GM19043 (cell line): ENCODE results near the gene COQ5.

Experiments used
- ATAC-seq: cut with Tn5 transposase; IDR thresholded peaks from one replicate; pipeline ENCODE4 v1.9.1; 2021; ENCODE audit warnings: low read depth; ENCODE audit not compliant: unreplicated experiment

Gene COQ5

GRCh38 chr12:120460157-120460556, 68.8 kb downstream of the COQ5 start:
- no peak for ATAC-seq

- ATAC-seq: no peak
Measured at GRCh38 chr12:120457133-120457532, 71.8 kb downstream of the COQ5 start.

DNA sequence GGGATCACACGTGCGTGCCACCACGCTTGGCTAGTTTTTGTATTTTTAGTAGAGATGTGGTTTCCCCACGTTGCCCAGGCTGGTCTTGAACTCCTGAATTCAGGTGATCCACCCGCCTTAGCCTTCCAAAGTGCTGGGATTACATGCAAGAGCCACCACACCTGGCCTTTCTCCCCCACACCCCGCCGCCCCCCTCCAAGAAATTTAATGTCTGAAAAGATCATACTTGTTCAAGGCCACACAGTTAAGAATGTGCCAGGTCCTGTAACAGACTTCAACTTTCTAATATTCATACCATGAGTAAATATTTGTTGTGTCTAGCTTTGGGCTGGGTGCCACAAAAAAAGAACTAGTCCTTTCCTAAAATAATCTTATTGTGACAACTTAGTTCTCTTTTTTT, 73.7 kb downstream of the COQ5 start:
- no peak for ATAC-seq

DNA sequence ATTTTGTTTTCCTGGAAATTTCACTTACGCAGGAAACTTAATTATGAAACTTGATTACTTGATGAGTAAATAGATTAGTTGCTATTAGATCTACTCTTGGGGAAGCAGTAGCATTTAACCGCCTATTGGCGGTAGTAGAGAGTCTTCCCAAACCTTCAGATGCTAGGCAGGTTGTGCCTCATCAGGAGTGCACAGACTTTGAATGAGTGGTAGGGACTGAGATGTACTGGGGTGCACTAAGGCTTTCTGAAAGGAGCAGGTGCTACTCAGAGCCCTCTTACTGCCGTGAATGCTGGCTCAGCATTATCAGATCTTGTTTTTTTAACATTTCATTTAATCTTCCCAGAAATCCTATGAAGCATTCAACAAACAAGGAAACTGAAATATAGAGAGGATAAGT, 75.0 kb downstream of the COQ5 start:
- peak; percentile 55 for ATAC-seq
